SK-N-SH (cell line): ENCODE data around the gene DPH6. TPM values are rescaled to one million over a fixed set of nuclear protein-coding genes. Genes with fewer than 3 reads are reported as not detected.

Experiments
- CTCF ChIA-PET: fragments of 300-600, 350-600 bp; formaldehyde crosslinking; extraction: SDS; loops from one replicate; lab custom pipeline; 2021; lab: Yijun Ruan, JAX
- POLR2A ChIA-PET: fragments of 350-600 bp; sonication (Branson Sonifier 250); formaldehyde crosslinking; extraction: SDS; loops from one replicate; lab custom pipeline; 2020; ENCODE audit warnings: antibody characterized with exemption, inconsistent platforms; lab: Yijun Ruan, JAX
- DNase-seq: peaks from one replicate; pipeline ENCODE4 v3.0.0; 2012
- H2AFZ ChIP-seq: fragments of 200-600 bp; sonication (generic); 2 replicates; pipeline ENCODE4 v1.8.1; 2016; ENCODE audit warnings: antibody characterized with exemption, mild to moderate bottlenecking, low read depth
- H3F3A ChIP-seq: fragments of 200-600 bp; sonication (generic); replicated peaks from 2 replicates; pipeline ENCODE3; 2016; ENCODE audit warnings: antibody characterized with exemption, mild to moderate bottlenecking; ENCODE audit not compliant: insufficient read depth
- H3K27ac ChIP-seq, 2 experiments: fragments of 200-500 bp in 1 of 2; fragments of 200-600 bp in 1 of 2; sonication (Bioruptor generic) in 1 of 2; sonication (generic), shearing (Covaris generic) in 1 of 2; 2 replicates each; pipeline versions ENCODE4 v1.5.1 to v1.6.1; 2014 to 2016; ENCODE audit warnings: low read depth in 2 of 2, inconsistent platforms in 1 of 2, low read length in 1 of 2, mild to moderate bottlenecking in 1 of 2, mixed read lengths in 1 of 2
- H3K27me3 ChIP-seq: fragments of 200-600 bp; sonication (generic), shearing (Covaris generic); 2 replicates; pipeline ENCODE4 v1.6.1; 2016; ENCODE audit warnings: mixed run types; ENCODE audit not compliant: insufficient read depth
- H3K36me3 ChIP-seq, 2 experiments: fragments of 200-500 bp in 1 of 2; fragments of 200-600 bp in 1 of 2; sonication (Bioruptor generic) in 1 of 2; sonication (generic) in 1 of 2; replicated peaks in 1 of 2; 2 replicates each; pipeline versions ENCODE3 to v1.5.1; 2014 to 2016; ENCODE audit warnings: low read length in 1 of 2, mild to moderate bottlenecking in 1 of 2; ENCODE audit not compliant: insufficient read depth in 2 of 2, control insufficient read depth in 1 of 2
- H3K4me1 ChIP-seq, 2 experiments: fragments of 200-500 bp in 1 of 2; fragments of 200-600 bp in 1 of 2; sonication (Bioruptor generic) in 1 of 2; sonication (generic), shearing (Covaris generic) in 1 of 2; 2 replicates each; pipeline versions ENCODE4 v1.5.1 to v1.6.1; 2014 to 2016; ENCODE audit warnings: low read depth in 1 of 2, low read length in 1 of 2, mixed run types in 1 of 2; ENCODE audit not compliant: insufficient read depth in 2 of 2, control insufficient read depth in 1 of 2
- H3K4me2 ChIP-seq: fragments of 200-600 bp; sonication (generic), shearing (Covaris generic); 2 replicates; pipeline ENCODE4 v1.6.1; 2017; ENCODE audit warnings: mixed run types
- H3K4me3 ChIP-seq, 2 experiments: fragments of 200-500 bp in 1 of 2; fragments of 200-600 bp in 1 of 2; sonication (Bioruptor generic) in 1 of 2; sonication (generic), shearing (Covaris generic) in 1 of 2; 2 replicates each; pipeline versions ENCODE4 v1.5.1 to v1.8.1; 2014 to 2016; ENCODE audit warnings: low read depth in 2 of 2, inconsistent platforms in 1 of 2, low read length in 1 of 2, mild to moderate bottlenecking in 1 of 2, mixed read lengths in 1 of 2, moderate library complexity in 1 of 2
- H3K79me2 ChIP-seq: fragments of 200-600 bp; sonication (generic); 2 replicates; pipeline ENCODE4 v1.8.1; 2017; ENCODE audit warnings: mild to moderate bottlenecking; ENCODE audit not compliant: insufficient read depth
- H3K9ac ChIP-seq: fragments of 200-600 bp; sonication (generic); 2 replicates; pipeline ENCODE4 v1.6.1; 2017; ENCODE audit warnings: mixed run types
- H3K9me2 ChIP-seq: fragments of 200-600 bp; sonication (generic); 2 replicates; pipeline ENCODE4 v1.6.1; 2017; ENCODE audit warnings: mixed run types
- H3K9me3 ChIP-seq: fragments of 200-600 bp; sonication (generic); 2 replicates; pipeline ENCODE4 v1.6.1; 2017; ENCODE audit warnings: mixed run types, mild to moderate bottlenecking, moderate library complexity
- H4K20me1 ChIP-seq: fragments of 200-600 bp; sonication (generic); 2 replicates; pipeline ENCODE4 v1.6.1; 2017; ENCODE audit warnings: mild to moderate bottlenecking, mixed run types; ENCODE audit not compliant: insufficient read depth
- CHD2 ChIP-seq: fragments of 150-350 bp; IDR thresholded peaks from 2 replicates; pipeline ENCODE4 v1.6.1; 2018; ENCODE audit warnings: low read length; ENCODE audit not compliant: partially characterized antibody
- CTCF ChIP-seq: fragments of 200-600 bp; sonication (generic); IDR thresholded peaks from 2 replicates; pipeline ENCODE4 v1.6.1; 2017; ENCODE audit warnings: antibody characterized with exemption, mild to moderate bottlenecking, moderate library complexity
- ELF1 ChIP-seq: IDR thresholded peaks from 2 replicates; pipeline ENCODE4 v1.4.0; 2012
- EP300 ChIP-seq, 2 experiments: IDR thresholded peaks; 2 replicates each; pipeline versions ENCODE4 v1.4.0 to v1.6.1; 2012; ENCODE audit warnings: borderline replicate concordance in 1 of 2, low read depth in 1 of 2, low read length in 1 of 2
- EZH2phosphoT487 ChIP-seq: fragments of 200-600 bp; sonication (generic); IDR thresholded peaks from 2 replicates; pipeline ENCODE4 v1.6.1; 2017; ENCODE audit warnings: low read depth, mixed run types, mild to moderate bottlenecking, antibody characterized with exemption, moderate library complexity, borderline replicate concordance
- FOXM1 ChIP-seq: IDR thresholded peaks from 2 replicates; pipeline ENCODE4 v1.4.0; 2012; ENCODE audit warnings: low read depth, mild to moderate bottlenecking
- GABPA ChIP-seq: IDR thresholded peaks from 2 replicates; pipeline ENCODE4 v1.4.0; 2012; ENCODE audit warnings: low read depth, mild to moderate bottlenecking
- JUND ChIP-seq: IDR thresholded peaks from 2 replicates; pipeline ENCODE4 v1.4.0; 2012
- MEF2A ChIP-seq: IDR thresholded peaks from 2 replicates; pipeline ENCODE4 v1.4.0; 2012; ENCODE audit warnings: low read depth, borderline replicate concordance
- NFIC ChIP-seq: IDR thresholded peaks from 2 replicates; pipeline ENCODE4 v1.4.0; 2012; ENCODE audit warnings: borderline replicate concordance
- NRF1 ChIP-seq: IDR thresholded peaks from 2 replicates; pipeline ENCODE4 v1.6.1; 2012; ENCODE audit warnings: low read depth, mild to moderate bottlenecking, low read length
- PBX3 ChIP-seq: IDR thresholded peaks from 2 replicates; pipeline ENCODE4; 2012
- POLR2AphosphoS5 ChIP-seq: IDR thresholded peaks from 2 replicates; pipeline ENCODE4 v1.6.1; 2012; ENCODE audit warnings: low read depth, low read length
- RAD21 ChIP-seq: IDR thresholded peaks from 2 replicates; pipeline ENCODE4 v1.6.1; 2012; ENCODE audit warnings: mild to moderate bottlenecking, low read length
- RXRA ChIP-seq: IDR thresholded peaks from 2 replicates; pipeline ENCODE4 v1.4.0; 2012; ENCODE audit warnings: low read depth, mild to moderate bottlenecking, borderline replicate concordance
- SMC3 ChIP-seq: IDR thresholded peaks from 2 replicates; pipeline ENCODE4 v1.6.1; 2012; ENCODE audit warnings: low read depth, low read length, improper control_type of control experiment
- TAF1 ChIP-seq: IDR thresholded peaks from 2 replicates; pipeline ENCODE4 v1.6.1; 2012; ENCODE audit warnings: low read depth, mild to moderate bottlenecking, low read length, moderate library complexity, borderline replicate concordance
- TCF12 ChIP-seq: IDR thresholded peaks from 2 replicates; pipeline ENCODE4 v1.4.0; 2012
- ZBTB33 ChIP-seq: IDR thresholded peaks from 2 replicates; pipeline ENCODE4 v1.4.0; 2012; ENCODE audit warnings: low read depth, borderline replicate concordance
- WGBS: methylation state at CpG from one replicate; pipeline ENCODE4 v1.1.6; 2017; ENCODE audit warnings: low lambda C conversion rate; 5-methylcytosine and 5-hydroxymethylcytosine counted together
- polyA plus RNA-seq, 3 experiments: library from polyadenylated mRNA; depleted of rRNA; stranded (reverse); fragments of >200 nt; gene quantifications; 2 replicates each; pipeline ENCODE4 v1.2.3, GENCODE V29; 2012

DPH6 gene
- polyA plus RNA-seq, 1 of the 3 experiments (the other 2 are of a cell fraction) = 15.7 TPM

GRCh38 chr15:35374661-35375060, 171.3 kb downstream of the DPH6 start (continued):
- TF ChIP-seq CTCF = no peak

- H3F3A ChIP-seq = no peaks in the 10 kb centered on the region
- no peak for DNase-seq
- peaks cover 0 to 12% of the 10 kb centered on the region in 2 experiments for H3K36me3 ChIP-seq
- no peaks in the 10 kb centered on the region for H3K9me2 ChIP-seq
- no peak overlapping the region for H3K9ac ChIP-seq
- no peak overlapping the region for H3K4me2 ChIP-seq
- H3K4me1 ChIP-seq = no peaks in the 10 kb centered on the region
- no peaks in the 10 kb centered on the region for H4K20me1 ChIP-seq
- TF ChIP-seq RXRA (no peak), POLR2AphosphoS5 (peak; percentile 62; the same call in 1 of the 2 replicates), ELF1 (no peak), EP300 (IDR thresholded peaks at IDR 0.05; ENCODE audit: borderline replicate concordance in 1 of 2, low read depth in 1 of 2, low read length in 1 of 2) (peak in 1 of 2 experiments; percentile 23; a peak in 1 of 4 replicates), MEF2A (no peak), CHD2 (no peak), NRF1 (no peak), SMC3 (no peak), TCF12 (peak; percentile 95), NFIC (peak; percentile 16; the same call in 1 of the 2 replicates), PBX3 (peak; percentile 87), RAD21 (no peak), JUND (0 out of 2 replicates have a peak, but pooled peaks have one; percentile 13)
- no peak overlapping the region for H3K4me3 ChIP-seq
- H2AFZ ChIP-seq = no peak overlapping the region
- peak overlapping the region in 1 of 2 experiments; percentile 86; a peak in 2 of 4 replicates for H3K27ac ChIP-seq
- no peaks in the 10 kb centered on the region for H3K79me2 ChIP-seq
- H3K9me3 ChIP-seq = peaks cover 18% of the 10 kb centered on the region
- no peaks in the 10 kb centered on the region for H3K27me3 ChIP-seq
- CTCF ChIA-PET = no interaction called here
- POLR2A ChIA-PET = no interaction called here
These were observed 183.7 kb downstream of the DPH6 start for GRCh38 chr15:35362195-35362829.

GRCh38 chr15:35358824-35359223, 187.1 kb downstream of the DPH6 start:
- no peaks in the 10 kb centered on the region for H3K9me2 ChIP-seq
- no peaks in the 10 kb centered on the region for H3K4me1 ChIP-seq
- CTCF ChIA-PET = no interaction called here
- no peak overlapping the region for H3K4me3 ChIP-seq
- H3K27ac ChIP-seq = no peak overlapping the region
- no peak overlapping the region for H3K9ac ChIP-seq
- 95% methylated on average over 4 of the region's 5 CpGs for WGBS
- H3K4me2 ChIP-seq = no peak overlapping the region
- H3K36me3 ChIP-seq = no peaks in the 10 kb centered on the region
- no peaks in the 10 kb centered on the region for H3K27me3 ChIP-seq
- H3F3A ChIP-seq = no peaks in the 10 kb centered on the region
- no peaks in the 10 kb centered on the region for H3K79me2 ChIP-seq
- H3K9me3 ChIP-seq = peaks cover 7% of the 10 kb centered on the region; the same call in 1 of the 2 replicates
- POLR2A ChIA-PET = no interaction called here
- H2AFZ ChIP-seq = no peak overlapping the region
- DNase-seq = no peak
- no peaks in the 10 kb centered on the region for H4K20me1 ChIP-seq
- TF ChIP-seq RAD21 (no peak), NRF1 (no peak), CHD2 (no peak), TAF1 (no peak), ZBTB33 (no peak), PBX3 (no peak), FOXM1 (no peak), EZH2phosphoT487 (no peak), ELF1 (no peak), GABPA (no peak)
